ENCODE measurements around the gene TSC1.
"Not testable (repeated sequence)": the region's sequence is repeated elsewhere in the genome, so short reads cannot be mapped to it uniquely, and the experiment has no call there.

TSC1 gene

DNA sequence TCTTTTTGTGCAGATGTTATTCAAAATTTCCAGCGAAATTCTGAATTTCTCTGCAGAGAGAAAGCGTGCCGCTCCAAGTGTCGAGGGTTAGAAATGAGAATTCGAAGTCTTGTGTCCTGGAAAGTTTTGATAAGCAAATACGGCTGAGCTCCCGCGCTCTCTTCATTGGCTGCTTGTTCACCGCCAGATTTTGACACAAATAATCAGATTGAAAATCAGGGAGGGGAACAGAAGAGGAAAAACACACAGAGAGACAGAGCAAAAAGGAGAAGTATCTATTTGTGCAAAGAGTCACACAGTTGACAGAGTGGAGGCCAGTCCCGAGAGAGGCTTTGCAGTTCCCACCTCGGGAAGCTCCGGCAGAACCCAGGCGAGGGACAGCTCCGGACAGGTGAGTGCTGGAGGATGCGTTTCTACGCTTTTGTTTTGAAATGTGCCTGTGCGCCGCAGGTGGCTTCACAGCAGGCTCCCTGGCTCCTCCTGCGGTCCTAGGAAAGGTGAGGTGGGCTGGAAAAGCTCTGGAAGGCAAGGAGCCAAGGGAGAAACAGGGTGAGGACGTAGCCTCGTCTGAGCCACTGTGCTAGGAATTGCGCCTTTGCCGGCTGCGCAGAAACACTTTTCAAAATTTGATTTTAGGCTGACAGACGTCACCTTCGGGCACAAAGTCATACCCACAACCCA, 34.2 kb upstream of the TSC1 start, which contains the start of gene GFI1B:
Gene GFI1B (plus strand): TSS at position 244 of the 681 bp plus-strand sequence. CDS start 7,985 bp downstream, outside the sequence.
- no peak within 1 kb of the TSS for H3K27ac ChIP-seq
- no peak within 1 kb of the TSS for H3K4me3 ChIP-seq

- Histone ChIP-seq H3K27ac (no peak overlapping the region), H3K4me3 (no peak overlapping the region)
Measured at GRCh38 chr9:132978112-132978450, 33.7 kb upstream of the TSC1 start.

GRCh38 chr9:132976571-132976970, 32.2 kb upstream of the TSC1 start:
- H3K4me3 ChIP-seq: no peak overlapping the region
- no peak overlapping the region for H3K27ac ChIP-seq

DNA sequence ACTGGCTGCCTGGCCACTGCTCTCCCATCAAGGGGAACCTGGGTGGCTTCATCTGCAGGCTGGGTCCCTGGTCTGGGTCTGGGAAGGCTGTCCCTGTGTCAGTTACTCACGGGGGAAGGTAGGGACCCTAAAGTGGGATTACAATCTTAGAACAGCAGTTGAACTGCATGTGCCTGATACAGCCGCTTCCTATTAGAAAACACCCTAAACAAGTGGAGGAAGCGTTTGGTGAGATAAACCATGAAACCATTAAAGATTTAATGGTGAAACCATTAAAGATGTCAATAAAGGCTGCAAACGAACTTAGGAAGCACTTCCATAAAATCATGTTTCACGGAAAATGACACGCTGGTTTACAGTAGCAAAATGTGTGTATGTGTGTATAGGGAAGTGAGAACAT, 31.5 kb upstream of the TSC1 start:
- H3K4me3 ChIP-seq: no peak overlapping the region

GRCh38 chr9:132973713-132974112, 29.3 kb upstream of the TSC1 start:
- Histone ChIP-seq H3K4me3 (no peak overlapping the region), H3K27ac (no peak overlapping the region)

More for the DNA sequence above, 31.5 kb upstream of the TSC1 start:
- no peak overlapping the region for H3K27ac ChIP-seq

- H3K27ac ChIP-seq: no peak overlapping the region
- H3K4me3 ChIP-seq: no peak overlapping the region
Measured at GRCh38 chr9:132973166-132973565, 28.8 kb upstream of the TSC1 start.

DNA sequence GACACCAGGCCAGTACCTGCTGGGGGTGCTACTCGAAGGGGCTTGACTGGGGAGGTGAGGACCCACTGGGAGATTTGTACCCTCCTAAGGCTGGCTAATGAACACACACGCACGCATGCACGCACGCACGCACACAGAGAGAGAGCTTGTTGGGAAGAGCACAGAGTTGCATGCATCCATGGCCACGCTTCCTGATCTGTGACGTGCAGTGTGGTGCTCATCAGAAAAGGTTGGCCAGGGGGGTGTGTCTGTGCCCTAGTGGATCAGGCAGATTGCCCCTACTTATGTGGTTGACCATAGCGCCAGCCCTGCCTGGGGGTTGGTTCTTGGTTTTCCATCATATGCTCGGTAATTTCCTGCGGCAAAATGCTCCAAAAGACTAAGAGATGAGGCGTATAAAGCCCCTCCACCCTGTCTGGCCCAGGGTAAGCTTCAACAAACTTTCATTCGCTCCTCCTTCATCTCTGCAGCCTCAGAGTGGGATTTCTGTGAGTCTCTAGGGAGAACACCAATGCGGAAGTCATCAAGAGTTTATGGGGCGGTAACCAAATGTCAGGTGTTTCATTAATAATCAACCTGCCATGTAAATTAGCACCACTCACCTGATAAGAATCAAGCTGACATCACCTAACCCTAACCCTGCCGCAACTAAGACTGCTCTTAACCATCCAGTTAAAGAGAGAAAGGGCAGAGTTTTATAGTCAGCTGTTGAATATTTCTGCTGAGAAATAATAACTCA, 26.1 kb upstream of the TSC1 start:
- no peak overlapping the region for H3K27ac ChIP-seq
- H3K4me3 ChIP-seq: no peak overlapping the region

DNA sequence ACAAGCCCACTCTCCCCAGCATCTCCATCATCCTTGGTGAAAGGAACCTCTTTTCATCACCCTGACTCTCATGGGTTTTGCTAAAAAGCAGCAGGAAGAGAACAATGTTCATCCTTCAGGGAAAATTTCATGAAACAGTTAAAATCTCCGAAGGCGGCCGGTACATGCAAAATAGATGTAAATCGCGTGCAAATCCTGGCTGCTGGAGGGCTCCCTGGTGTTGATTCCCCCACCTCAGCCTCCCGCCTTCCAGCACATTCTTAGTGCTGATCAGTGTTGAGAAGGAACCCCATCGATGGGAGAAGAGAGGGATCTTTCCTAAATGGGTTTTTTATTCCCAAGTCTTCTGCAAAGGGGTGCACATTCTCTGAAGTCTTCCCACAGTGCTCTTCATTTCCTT, 25.4 kb upstream of the TSC1 start:
- no peak overlapping the region for H3K4me3 ChIP-seq
- H3K27ac ChIP-seq: no peak overlapping the region

GRCh38 chr9:132967908-132968307, 23.5 kb upstream of the TSC1 start:
- H3K4me3 ChIP-seq, H3K27ac ChIP-seq: not testable (repeated sequence)

DNA sequence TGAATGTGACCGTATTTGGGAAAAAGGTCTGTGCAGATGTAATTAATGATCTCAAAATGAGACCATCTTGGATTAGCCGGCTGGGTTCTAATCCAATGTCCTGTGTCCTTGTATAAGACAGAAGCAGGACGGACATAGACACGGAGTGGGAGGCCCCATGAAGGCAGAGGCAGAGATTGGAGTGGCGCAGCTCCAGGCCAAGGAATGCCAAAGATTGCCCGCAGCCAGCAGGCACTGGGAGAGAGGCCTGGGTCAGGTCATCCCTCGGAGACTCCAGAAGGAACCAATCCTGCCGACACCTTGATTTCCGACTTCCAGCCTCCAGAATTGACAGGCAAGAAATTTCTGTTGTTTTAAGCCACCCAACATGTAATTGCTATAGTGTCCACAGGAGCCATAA, 21.1 kb upstream of the TSC1 start:
- Histone ChIP-seq H3K27ac (no peak overlapping the region), H3K4me3 (no peak overlapping the region)

DNA sequence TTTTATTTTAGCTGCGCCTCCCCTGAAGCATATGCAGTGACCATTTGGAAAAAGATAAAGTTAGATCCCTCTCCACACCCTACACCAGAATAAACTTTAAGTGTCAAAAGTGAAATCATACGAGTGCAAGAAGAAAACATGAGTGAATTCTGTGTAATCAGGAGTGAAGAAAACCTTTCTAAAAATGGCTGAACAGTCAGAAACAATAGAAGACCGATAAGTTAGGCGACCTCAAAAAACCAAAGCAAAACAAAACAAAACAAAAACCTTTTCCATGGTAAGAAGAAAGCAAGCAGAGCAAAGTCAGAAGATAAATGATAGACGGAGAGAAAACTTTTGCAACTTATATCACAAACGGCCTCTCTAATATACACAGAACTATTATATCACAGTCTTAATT, 16.6 kb upstream of the TSC1 start:
- Histone ChIP-seq H3K27ac (no peak overlapping the region), H3K4me3 (no peak overlapping the region)

GRCh38 chr9:132957805-132958204, 13.4 kb upstream of the TSC1 start:
- Histone ChIP-seq H3K27ac (no peak overlapping the region), H3K4me3 (no peak overlapping the region)

- Histone ChIP-seq H3K4me3 (no peak overlapping the region), H3K27ac (no peak overlapping the region)
Measured at GRCh38 chr9:132955768-132956167, 11.4 kb upstream of the TSC1 start.

- Histone ChIP-seq H3K4me3 (no peak overlapping the region), H3K27ac (no peak overlapping the region)
Measured at GRCh38 chr9:132955123-132955522, 10.7 kb upstream of the TSC1 start.

- Histone ChIP-seq H3K27ac (no peak overlapping the region), H3K4me3 (no peak overlapping the region)
Measured at GRCh38 chr9:132949709-132950108, 5.3 kb upstream of the TSC1 start.

- Histone ChIP-seq H3K4me3 (no peak overlapping the region), H3K27ac (no peak overlapping the region)
Measured at GRCh38 chr9:132948482-132949050, 4.2 kb upstream of the TSC1 start.

DNA sequence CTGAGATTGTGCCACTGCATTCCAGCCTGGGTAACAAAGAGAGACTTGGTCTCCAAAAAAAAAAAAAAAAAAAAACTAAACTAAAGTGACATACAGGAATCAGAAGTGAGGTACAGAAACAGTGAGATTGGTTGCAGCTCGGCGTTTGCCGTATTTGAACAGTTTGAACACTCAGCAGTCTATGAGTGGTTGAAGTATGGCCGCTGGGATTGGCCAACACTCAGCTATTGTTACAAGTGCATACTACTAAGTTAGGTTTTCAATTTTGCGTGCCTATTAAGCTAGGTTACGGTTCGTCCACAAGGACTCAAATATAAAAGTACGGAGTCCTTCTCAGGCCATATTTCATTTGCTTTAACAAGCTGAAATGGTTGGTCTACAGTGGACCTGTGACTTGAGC, 3.3 kb upstream of the TSC1 start:
- no peak overlapping the region for H3K4me3 ChIP-seq
- no peak overlapping the region for H3K27ac ChIP-seq

DNA sequence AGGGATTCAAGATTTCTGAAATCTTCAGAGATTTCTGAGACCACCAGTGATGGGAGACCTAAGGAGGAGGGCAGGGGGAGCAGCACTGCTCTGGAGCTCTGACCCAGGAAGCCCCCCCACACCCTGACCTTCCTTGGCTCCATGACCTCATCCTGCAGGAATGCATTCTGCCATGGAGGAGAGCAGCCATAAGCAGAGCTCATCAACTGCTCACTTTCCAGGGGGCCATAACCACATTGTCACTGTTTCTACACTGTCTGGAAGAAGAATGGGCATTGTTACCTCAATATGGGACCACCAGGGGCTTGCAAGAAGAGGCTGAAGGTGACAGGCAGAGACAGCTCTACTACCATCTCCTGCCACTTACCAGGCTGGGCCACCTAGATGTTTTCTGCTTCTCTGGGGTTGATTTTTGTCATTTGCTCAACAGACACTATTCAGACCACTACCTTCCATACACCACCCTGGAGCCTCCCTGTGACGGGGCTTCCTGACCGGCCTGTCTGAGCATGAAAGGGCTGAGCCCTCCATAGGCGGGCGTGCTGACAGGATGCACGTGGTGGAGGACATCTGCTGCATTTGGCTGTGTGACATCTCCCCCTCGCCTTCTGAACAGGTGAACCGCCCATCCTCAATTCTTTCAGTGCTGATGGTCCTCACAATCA, 2.3 kb upstream of the TSC1 start:
- no peak overlapping the region for H3K27ac ChIP-seq
- no peak overlapping the region for H3K4me3 ChIP-seq

- Histone ChIP-seq H3K27ac (no peak overlapping the region), H3K4me3 (no peak overlapping the region)
Measured at GRCh38 chr9:132946211-132946610, 1.8 kb upstream of the TSC1 start.

- H3K4me3 ChIP-seq: peak overlapping the region; percentile 86 to 100 (median 98)
- peak overlapping the region; percentile 74 to 100 (median 99) for H3K27ac ChIP-seq
Measured at GRCh38 chr9:132945186-132946130, 1.0 kb upstream of the TSC1 start.

Data from skin epidermis (tissue), 12 donors.